Fibroblast of pulmonary artery (primary cell): ENCODE measurements around the gene NEDD4L.

Source experiments
- DNase-seq: peaks from one replicate; pipeline ENCODE4 v3.0.0-alpha.2; 2010; ENCODE audit warnings: low read depth
- H3K4me3 ChIP-seq: replicated peaks from 2 replicates; pipeline ENCODE4 v1.5.1; 2011; ENCODE audit warnings: low read depth, mild to moderate bottlenecking, control low read depth, low read length, moderate library complexity
- TF ChIP-seq, protein P1 (sequence below): IDR thresholded peaks from 2 replicates; pipeline ENCODE4 v1.5.1; 2011; ENCODE audit warnings: mild to moderate bottlenecking, control low read depth, low read length, inconsistent platforms; ENCODE audit errors: missing control alignments

The NEDD4L gene

DNA sequence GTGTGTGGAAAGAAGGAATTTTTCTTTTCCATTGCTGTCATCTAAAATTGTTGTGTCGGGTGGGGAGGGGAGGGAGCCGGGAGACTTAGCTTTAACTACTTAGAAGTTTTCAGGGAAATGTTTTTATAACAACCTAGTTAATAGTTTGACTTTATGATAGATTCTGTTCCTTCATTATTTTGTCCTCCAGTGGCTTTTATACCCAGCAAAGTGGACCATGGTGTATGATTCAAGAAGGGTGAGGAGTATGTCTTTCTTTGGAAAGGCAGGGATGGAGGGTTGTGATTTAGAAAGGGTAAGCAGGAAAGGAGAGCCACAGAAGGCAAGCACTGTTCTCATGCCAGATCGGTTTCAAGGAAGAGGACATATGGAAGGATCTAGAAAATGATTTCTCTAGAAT is 261.8 kb downstream of the NEDD4L start:
- TF ChIP-seq, protein P1, sequence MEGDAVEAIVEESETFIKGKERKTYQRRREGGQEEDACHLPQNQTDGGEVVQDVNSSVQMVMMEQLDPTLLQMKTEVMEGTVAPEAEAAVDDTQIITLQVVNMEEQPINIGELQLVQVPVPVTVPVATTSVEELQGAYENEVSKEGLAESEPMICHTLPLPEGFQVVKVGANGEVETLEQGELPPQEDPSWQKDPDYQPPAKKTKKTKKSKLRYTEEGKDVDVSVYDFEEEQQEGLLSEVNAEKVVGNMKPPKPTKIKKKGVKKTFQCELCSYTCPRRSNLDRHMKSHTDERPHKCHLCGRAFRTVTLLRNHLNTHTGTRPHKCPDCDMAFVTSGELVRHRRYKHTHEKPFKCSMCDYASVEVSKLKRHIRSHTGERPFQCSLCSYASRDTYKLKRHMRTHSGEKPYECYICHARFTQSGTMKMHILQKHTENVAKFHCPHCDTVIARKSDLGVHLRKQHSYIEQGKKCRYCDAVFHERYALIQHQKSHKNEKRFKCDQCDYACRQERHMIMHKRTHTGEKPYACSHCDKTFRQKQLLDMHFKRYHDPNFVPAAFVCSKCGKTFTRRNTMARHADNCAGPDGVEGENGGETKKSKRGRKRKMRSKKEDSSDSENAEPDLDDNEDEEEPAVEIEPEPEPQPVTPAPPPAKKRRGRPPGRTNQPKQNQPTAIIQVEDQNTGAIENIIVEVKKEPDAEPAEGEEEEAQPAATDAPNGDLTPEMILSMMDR = no peak
- DNase-seq = no peak
- no peak overlapping the region for H3K4me3 ChIP-seq

DNA sequence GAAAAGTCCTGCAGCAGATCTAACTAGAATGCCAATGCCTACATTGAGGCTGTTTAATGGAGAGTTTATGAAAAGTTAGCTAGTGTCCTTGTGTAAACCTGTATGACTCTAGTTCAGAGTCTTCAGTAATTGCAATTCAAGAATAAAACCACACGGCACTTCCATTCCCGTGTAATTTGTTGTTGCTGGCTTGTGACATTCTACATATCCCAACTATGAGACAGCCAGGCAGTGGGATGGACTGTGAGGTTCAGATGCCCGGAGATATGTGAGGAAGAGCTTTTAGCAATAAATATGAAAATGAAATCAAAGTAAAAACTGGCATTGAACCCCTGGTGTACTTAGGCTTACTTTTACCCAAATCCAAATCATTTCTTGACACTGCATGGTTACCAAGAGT is 263.4 kb downstream of the NEDD4L start:
- no peak overlapping the region for H3K4me3 ChIP-seq
- TF ChIP-seq, protein P1 = no peak
- DNase-seq = no peak

DNA sequence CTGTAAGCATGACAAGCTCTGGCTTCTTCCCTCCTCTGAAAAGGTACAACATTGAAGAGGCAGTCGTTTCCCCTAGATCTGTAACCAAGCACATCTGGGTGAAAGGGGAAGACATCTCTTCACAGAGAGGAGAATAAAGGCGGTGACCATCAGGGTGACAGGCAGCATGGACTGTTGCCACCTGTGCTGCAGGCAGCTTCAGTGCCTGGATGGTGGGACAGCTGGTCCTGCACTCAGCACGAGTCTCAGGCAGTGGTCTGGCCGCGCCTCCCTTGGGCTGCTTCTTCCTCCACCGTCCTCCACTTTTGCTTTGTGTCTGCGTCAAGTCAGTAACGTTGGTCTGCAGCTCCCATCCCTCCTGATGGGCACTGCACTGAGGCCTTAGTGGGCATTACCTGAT is 264.4 kb downstream of the NEDD4L start:
- DNase-seq = no peak
- no peak overlapping the region for H3K4me3 ChIP-seq
- TF ChIP-seq, protein P1 = no peak

DNA sequence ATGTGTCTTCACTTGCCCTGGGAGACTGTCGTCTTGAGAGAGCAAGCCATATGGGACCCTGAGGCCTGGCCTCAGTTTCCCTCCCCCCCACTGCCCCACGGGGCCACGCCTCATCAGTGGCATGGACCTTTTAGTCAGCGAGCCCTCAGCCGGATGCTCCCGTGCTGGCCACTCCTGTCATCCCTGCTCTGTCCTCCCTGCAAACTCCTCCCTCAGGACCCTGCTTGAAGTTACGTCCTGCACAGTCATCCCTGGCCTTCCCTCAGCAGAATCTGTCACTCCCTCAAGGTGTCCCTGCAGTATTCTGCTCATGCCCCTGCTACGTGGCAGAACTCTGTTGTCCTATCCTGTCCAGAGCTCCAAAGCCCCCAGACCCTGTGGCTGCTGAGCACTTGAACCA is 265.1 kb downstream of the NEDD4L start:
- TF ChIP-seq, protein P1 = no peak
- no peak for DNase-seq
- no peak overlapping the region for H3K4me3 ChIP-seq

- TF ChIP-seq, protein P1 = no peak
- H3K4me3 ChIP-seq = no peak overlapping the region
- no peak for DNase-seq
These were observed 265.7 kb downstream of the NEDD4L start for GRCh38 chr18:58309610-58310239.

- TF ChIP-seq, protein P1 = no peak
- DNase-seq = no peak
- H3K4me3 ChIP-seq = no peak overlapping the region
These were observed 266.5 kb downstream of the NEDD4L start for GRCh38 chr18:58310517-58310916.

DNA sequence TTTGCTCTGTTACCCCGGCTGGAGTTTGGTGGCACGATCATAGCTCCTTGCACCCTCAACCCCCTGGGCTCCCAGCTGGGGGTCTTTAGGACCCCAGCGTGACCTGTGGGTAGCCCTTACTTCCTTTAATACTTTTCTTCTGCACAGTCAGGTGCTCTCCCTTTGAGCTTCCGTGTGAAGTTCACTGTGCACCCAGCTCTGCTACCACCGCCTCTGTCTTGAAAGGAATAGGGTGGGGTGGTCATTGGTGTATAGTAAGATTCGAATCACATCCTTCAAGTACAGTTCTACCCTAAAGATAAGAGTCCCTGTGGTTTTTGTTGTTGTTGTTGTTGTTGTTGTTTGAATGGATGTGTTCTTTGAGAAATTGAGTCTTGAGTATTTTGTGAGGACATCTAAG is 267.4 kb downstream of the NEDD4L start:
- H3K4me3 ChIP-seq = no peak overlapping the region
- TF ChIP-seq, protein P1 = no peak

More for the DNA sequence above, 267.4 kb downstream of the NEDD4L start:
- DNase-seq = no peak
